K562 (cell line): ENCODE data around the gene POU2AF1. TPM values are rescaled to one million over a fixed set of nuclear protein-coding genes. Genes with fewer than 3 reads are reported as not detected.

Experiments
- CEBPB ChIP-seq: fragments of 450-650 bp; IDR thresholded peaks from 2 replicates; pipeline ENCODE4 v1.6.1; 2016; ENCODE audit warnings: missing genetic modification characterization, missing compliant biosample characterization
- CUX1 ChIP-seq: fragments of 200-800 bp; sonication (Bioruptor generic); IDR thresholded peaks from 2 replicates; pipeline ENCODE4 v1.6.1; 2016; ENCODE audit warnings: missing genetic modification characterization, missing compliant biosample characterization
- DIDO1 ChIP-seq: fragments of 450-650 bp; IDR thresholded peaks from 2 replicates; pipeline ENCODE4 v1.6.1; 2016; ENCODE audit warnings: low read depth, missing biosample characterization, missing genetic modification characterization
- JUNB ChIP-seq: fragments of 450-650 bp; formaldehyde crosslinking; conservative IDR thresholded peaks from 2 replicates; pipeline ENCODE4 v1.4.0; 2020; ENCODE audit warnings: mild to moderate bottlenecking
- KHSRP ChIP-seq: fragments of 450-650 bp; IDR thresholded peaks from 2 replicates; pipeline ENCODE4 v1.6.1; 2017
- TCF7L2 ChIP-seq: fragments of 150-350 bp; IDR thresholded peaks from 2 replicates; pipeline ENCODE4 v1.6.1; 2016; ENCODE audit warnings: low read depth, mild to moderate bottlenecking, low read length, moderate library complexity
- TSHZ1 ChIP-seq: fragments of 250-450 bp; sonication (Bioruptor Pico); IDR thresholded peaks from 2 replicates; pipeline ENCODE4 v1.4.0; 2020; ENCODE audit warnings: mild to moderate bottlenecking, moderate library complexity
- ZBTB7A ChIP-seq: IDR thresholded peaks from 2 replicates; pipeline ENCODE4 v1.6.1; 2011; ENCODE audit warnings: low read depth, mild to moderate bottlenecking, low read length, moderate library complexity, borderline replicate concordance; ENCODE audit not compliant: control insufficient read depth
- polyA plus RNA-seq, 8 experiments: library from polyadenylated mRNA; depleted of rRNA in 4 of 8; stranded (reverse) in 5 of 8; unstranded in 3 of 8; fragments of >200 nt; fragmentation: Nextera tagmentation in 2 of 8; fragmentation: Illumina TruSeq in 1 of 8; extraction: Ambion mirVana in 2 of 8; extraction: Trizol in 1 of 8; gene quantifications; 2 replicates each; pipeline versions ENCODE4 v1.2.1 to v1.2.3, GENCODE V29; 2011 to 2014; ENCODE audit warnings: inconsistent platforms in 1 of 8, missing spikeins in 1 of 8
- total RNA-seq, 7 experiments: library from RNA; depleted of rRNA in 6 of 7; stranded (reverse); fragments of >200 nt in 6 of 7; fragmentation: Illumina TruSeq in 2 of 7; extraction: Trizol in 2 of 7; gene quantifications; 2 replicates each; pipeline versions ENCODE4 v1.2.1 to v1.2.3, GENCODE V29; 2011 to 2021; ENCODE audit warnings: low replicate concordance in 1 of 7
- TF ChIP-seq, protein P1 (sequence below): sonication (generic); formaldehyde crosslinking; IDR thresholded peaks from 2 replicates; pipeline ENCODE4 v1.8.0; 2023; ENCODE audit warnings: missing genetic modification reagents, mild to moderate bottlenecking, borderline replicate concordance

POU2AF1 gene
- total and polyA plus RNA-seq, 9 of the 15 experiments (the other 6 are each of a cell fraction or from before 2014, with no cell fraction given) = 0.09 TPM; not detected in 8

GRCh38 chr11:111342329-111342728, 36.7 kb downstream of the POU2AF1 start (continued):
- TF ChIP-seq, protein P1, sequence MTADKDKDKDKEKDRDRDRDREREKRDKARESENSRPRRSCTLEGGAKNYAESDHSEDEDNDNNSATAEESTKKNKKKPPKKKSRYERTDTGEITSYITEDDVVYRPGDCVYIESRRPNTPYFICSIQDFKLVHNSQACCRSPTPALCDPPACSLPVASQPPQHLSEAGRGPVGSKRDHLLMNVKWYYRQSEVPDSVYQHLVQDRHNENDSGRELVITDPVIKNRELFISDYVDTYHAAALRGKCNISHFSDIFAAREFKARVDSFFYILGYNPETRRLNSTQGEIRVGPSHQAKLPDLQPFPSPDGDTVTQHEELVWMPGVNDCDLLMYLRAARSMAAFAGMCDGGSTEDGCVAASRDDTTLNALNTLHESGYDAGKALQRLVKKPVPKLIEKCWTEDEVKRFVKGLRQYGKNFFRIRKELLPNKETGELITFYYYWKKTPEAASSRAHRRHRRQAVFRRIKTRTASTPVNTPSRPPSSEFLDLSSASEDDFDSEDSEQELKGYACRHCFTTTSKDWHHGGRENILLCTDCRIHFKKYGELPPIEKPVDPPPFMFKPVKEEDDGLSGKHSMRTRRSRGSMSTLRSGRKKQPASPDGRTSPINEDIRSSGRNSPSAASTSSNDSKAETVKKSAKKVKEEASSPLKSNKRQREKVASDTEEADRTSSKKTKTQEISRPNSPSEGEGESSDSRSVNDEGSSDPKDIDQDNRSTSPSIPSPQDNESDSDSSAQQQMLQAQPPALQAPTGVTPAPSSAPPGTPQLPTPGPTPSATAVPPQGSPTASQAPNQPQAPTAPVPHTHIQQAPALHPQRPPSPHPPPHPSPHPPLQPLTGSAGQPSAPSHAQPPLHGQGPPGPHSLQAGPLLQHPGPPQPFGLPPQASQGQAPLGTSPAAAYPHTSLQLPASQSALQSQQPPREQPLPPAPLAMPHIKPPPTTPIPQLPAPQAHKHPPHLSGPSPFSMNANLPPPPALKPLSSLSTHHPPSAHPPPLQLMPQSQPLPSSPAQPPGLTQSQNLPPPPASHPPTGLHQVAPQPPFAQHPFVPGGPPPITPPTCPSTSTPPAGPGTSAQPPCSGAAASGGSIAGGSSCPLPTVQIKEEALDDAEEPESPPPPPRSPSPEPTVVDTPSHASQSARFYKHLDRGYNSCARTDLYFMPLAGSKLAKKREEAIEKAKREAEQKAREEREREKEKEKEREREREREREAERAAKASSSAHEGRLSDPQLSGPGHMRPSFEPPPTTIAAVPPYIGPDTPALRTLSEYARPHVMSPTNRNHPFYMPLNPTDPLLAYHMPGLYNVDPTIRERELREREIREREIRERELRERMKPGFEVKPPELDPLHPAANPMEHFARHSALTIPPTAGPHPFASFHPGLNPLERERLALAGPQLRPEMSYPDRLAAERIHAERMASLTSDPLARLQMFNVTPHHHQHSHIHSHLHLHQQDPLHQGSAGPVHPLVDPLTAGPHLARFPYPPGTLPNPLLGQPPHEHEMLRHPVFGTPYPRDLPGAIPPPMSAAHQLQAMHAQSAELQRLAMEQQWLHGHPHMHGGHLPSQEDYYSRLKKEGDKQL (CRISPR knock-in tag) = no peak
- no peak for TF ChIP-seq TCF7L2
- TF ChIP-seq ZBTB7A = no peak
- TF ChIP-seq TSHZ1 (CRISPR knock-in tag) = no peak
- no peak for TF ChIP-seq CEBPB
- TF ChIP-seq DIDO1 = no peak
- no peak for TF ChIP-seq KHSRP
- TF ChIP-seq JUNB = no peak
- TF ChIP-seq CUX1 (CRISPR knock-in tag) = no peak
